Retinal pigment epithelial cell (primary cell): ENCODE measurements around the gene XBP1.
"Not testable (repeated sequence)": the region's sequence is repeated elsewhere in the genome, so short reads cannot be mapped to it uniquely, and the experiment has no call there.

Experiments
- DNase-seq: peaks from one replicate; pipeline ENCODE4 v3.0.0-alpha.2; 2010; ENCODE audit warnings: low read depth
- H3K4me3 ChIP-seq: 2 replicates; pipeline ENCODE4 v1.5.1; 2011; ENCODE audit warnings: mild to moderate bottlenecking, low read length, control low read depth, moderate library complexity
- CTCF ChIP-seq: conservative IDR thresholded peaks from 2 replicates; pipeline ENCODE4 v1.5.1; 2011; ENCODE audit warnings: low read depth, low read length, control low read depth, inconsistent platforms

Gene XBP1

DNA sequence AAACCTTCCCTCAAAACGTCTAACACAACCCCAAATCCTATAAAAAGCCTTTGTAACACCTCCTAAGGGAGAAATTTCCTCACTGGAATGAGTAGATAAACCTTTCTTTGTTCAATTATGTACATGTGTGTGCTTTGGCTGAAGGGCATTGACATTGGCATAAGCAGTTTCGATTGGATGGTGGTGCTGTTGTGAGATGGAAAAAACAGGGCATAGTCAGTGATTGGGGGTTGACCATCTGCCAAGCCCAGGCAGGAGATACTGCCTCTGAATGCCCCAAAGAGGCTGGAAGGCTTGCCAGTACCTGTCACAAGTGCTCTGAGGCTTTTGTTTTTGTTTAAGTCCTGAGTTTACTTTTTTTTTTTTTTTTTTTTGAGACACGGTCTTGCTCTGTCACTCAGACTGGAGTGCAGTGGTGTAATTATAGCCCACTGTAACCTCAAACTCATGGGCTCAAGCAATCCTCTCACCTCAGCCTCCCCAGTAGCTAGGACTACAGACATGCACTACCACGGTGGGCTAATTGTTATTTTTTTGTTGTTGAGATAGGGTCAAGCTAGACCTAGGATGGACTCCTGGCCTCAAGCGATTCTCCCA lies 29.1 kb downstream of the XBP1 start:
- no peak for TF ChIP-seq CTCF
- no peak overlapping the region for H3K4me3 ChIP-seq

DNA sequence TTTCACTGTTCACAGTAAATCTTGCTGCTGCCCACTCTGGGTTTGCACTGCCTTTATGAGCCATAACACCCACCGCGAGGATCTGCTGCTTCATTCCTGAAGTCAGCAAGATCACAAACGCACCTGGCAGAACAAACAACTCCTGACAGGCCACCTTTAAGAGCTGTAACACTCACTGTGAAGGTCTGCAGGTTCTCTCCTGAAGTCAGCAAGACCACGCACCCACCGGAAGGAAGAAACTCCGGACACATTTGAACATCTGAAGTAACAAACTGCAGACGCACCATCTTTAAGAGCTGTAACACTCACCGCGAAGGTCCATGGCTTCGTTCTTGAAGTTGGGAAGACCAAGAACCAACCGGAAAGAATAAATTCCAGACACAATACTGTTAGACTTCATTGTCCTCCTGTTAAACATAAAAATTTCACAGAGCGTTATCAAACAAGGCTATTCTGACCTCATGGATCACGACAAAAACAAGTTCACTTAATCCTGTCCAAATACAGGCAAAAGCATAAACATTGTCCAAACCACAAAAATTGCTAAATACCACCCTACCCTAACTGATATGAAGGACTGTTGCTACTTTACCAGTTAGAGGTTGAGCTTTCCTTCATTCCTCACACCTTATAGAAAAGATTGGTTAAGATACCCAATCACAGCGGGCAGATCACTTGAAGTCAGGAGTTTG lies 30.8 kb downstream of the XBP1 start:
- no peak overlapping the region for H3K4me3 ChIP-seq
- DNase-seq, result no peak
- no peak for TF ChIP-seq CTCF

More for the DNA sequence above, 29.1 kb downstream of the XBP1 start:
- no peak for DNase-seq

- no peak for TF ChIP-seq CTCF
- no peak for DNase-seq
- H3K4me3 ChIP-seq, result no peak overlapping the region
These were observed 31.5 kb downstream of the XBP1 start for GRCh38 chr22:28768701-28769393.

DNA sequence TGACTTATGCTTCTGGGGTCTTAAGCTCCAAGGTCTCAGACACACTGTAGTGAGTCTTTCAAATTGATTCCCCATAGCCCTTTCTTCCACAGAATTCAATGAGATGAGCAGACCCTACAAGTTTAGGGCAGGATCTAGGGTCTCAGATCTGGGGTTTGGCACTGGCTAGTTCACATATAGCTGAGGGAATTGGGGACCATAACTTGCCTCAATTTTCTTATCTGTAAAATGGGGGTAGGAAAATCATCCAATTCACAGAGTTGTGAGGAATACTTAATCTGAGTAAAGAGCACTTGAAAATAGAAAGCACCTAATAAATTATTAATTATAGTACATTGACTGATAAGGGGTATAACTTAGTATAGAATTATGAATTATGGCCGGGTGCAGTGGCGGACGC lies 33.7 kb downstream of the XBP1 start:
- no peak for DNase-seq
- TF ChIP-seq CTCF, result no peak
- H3K4me3 ChIP-seq, result no peak overlapping the region

GRCh38 chr22:28762000-28762399 lies 38.4 kb downstream of the XBP1 start:
- H3K4me3 ChIP-seq, DNase-seq: not testable (repeated sequence)

- no peak overlapping the region for H3K4me3 ChIP-seq
- no peak for DNase-seq
- no peak for TF ChIP-seq CTCF
These were observed 39.0 kb downstream of the XBP1 start for GRCh38 chr22:28761449-28761755.

DNA sequence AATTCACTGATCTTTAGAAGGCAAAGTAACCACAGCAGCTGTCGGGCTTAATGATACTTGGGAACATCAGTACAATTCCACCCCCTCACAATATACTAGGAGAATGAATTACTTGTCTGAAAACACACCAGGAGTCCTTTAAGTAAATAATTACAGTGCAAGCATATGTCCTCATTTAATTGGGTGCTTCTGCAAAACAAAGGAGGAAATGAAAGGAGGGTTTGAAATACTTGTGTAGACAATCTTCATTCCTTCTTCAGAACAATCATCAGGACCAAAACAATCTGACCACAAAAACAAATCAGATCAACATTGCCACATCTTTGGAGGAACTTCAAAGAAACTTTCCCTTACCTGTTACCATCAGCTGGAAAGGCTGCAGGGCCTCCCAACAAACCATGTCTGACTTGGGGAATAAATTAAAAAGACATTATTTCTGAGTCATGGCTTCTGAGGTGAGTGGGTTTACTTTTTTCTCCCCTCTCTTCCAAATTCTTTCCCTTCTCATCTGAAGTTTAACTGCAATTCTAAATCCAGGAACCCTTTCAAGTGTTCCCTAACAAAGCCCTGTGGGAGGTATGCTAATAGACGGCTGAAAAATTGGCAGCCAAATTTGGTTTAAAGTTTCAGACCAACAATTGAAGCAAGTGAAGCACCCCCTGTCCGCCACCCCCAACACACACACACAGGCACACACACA lies 40.4 kb downstream of the XBP1 start:
- TF ChIP-seq CTCF, result no peak
- no peak for DNase-seq
- no peak overlapping the region for H3K4me3 ChIP-seq

DNA sequence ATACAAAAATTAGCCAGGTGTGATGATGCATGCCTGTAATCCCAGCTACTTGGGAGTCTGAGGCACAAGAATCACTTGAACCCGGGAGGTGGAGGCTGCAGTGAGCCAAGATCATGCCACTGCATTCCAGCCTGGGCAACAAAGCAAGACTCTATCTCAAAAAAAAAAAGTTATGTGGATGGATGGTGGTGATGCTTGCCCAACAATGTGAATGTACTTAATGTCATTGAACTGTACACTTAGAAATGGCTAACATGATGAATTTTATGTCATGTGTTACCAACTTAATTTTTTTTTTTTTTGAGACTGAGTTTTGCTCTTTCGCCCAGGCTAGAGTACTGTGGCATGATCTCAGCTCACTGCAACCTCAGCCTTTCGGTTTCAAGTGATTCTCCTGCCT lies 45.9 kb downstream of the XBP1 start:
- DNase-seq, H3K4me3 ChIP-seq: not testable (repeated sequence)
